H9 (cell line): ENCODE data around the gene MLH1. TPM values are rescaled to one million over a fixed set of nuclear protein-coding genes. Genes with fewer than 3 reads are reported as not detected.

Source experiments
- DNase-seq: peaks from one replicate; pipeline ENCODE4 v3.0.0-alpha.2; 2017
- H2AFZ ChIP-seq: one replicate; pipeline ENCODE4 v1.6.1; 2013; ENCODE audit warnings: mild to moderate bottlenecking, low read length, control low read depth, moderate library complexity
- H2AK5ac ChIP-seq: 2 replicates; pipeline ENCODE4 v1.6.1; 2013; ENCODE audit warnings: low read length, control low read depth, mixed read lengths; ENCODE audit not compliant: insufficient read length
- H2BK120ac ChIP-seq: one replicate; pipeline ENCODE4 v1.6.1; 2013; ENCODE audit warnings: low read depth, mild to moderate bottlenecking, low read length, control low read depth, inconsistent platforms; ENCODE audit not compliant: poor library complexity, severe bottlenecking
- H2BK12ac ChIP-seq: 2 replicates; pipeline ENCODE4 v1.6.1; 2013; ENCODE audit warnings: low read length, control low read depth, mixed read lengths, low read depth; ENCODE audit not compliant: insufficient read length
- H2BK15ac ChIP-seq: 2 replicates; pipeline ENCODE4 v1.6.1; 2013; ENCODE audit warnings: low read depth, low read length, control low read depth
- H2BK20ac ChIP-seq: one replicate; pipeline ENCODE4 v1.6.1; 2013; ENCODE audit warnings: low read depth, mild to moderate bottlenecking, low read length, control low read depth, inconsistent platforms; ENCODE audit not compliant: poor library complexity, severe bottlenecking
- H2BK5ac ChIP-seq: 2 replicates; pipeline ENCODE4 v1.6.1; 2013; ENCODE audit warnings: low read length, control low read depth, mixed read lengths; ENCODE audit not compliant: insufficient read length
- H3K14ac ChIP-seq: 2 replicates; pipeline ENCODE4 v1.6.1; 2013; ENCODE audit warnings: low read length, control low read depth; ENCODE audit not compliant: insufficient read depth
- H3K18ac ChIP-seq: 2 replicates; pipeline ENCODE4 v1.6.1; 2013; ENCODE audit warnings: low read depth, mild to moderate bottlenecking, mixed read lengths, low read length, control low read depth; ENCODE audit not compliant: insufficient read length
- H3K23ac ChIP-seq: 2 replicates; pipeline ENCODE4 v1.6.1; 2013; ENCODE audit warnings: low read length, control low read depth, mixed read lengths, low read depth; ENCODE audit not compliant: insufficient read length
- H3K23me2 ChIP-seq: 2 replicates; pipeline ENCODE4 v1.6.1; 2013; ENCODE audit warnings: low read depth, mild to moderate bottlenecking, mixed read lengths, low read length, control low read depth; ENCODE audit not compliant: insufficient read length, poor library complexity, severe bottlenecking
- H3K27ac ChIP-seq: 2 replicates; pipeline ENCODE4 v1.5.1; 2013; ENCODE audit warnings: low read length, control low read depth, mixed read lengths, low read depth; ENCODE audit not compliant: insufficient read length
- H3K27me3 ChIP-seq: 2 replicates; pipeline ENCODE4 v1.6.1; 2013; ENCODE audit warnings: low read length, control low read depth, inconsistent platforms; ENCODE audit not compliant: insufficient read depth
- H3K4ac ChIP-seq: 2 replicates; pipeline ENCODE4 v1.6.1; 2013; ENCODE audit warnings: low read depth, mild to moderate bottlenecking, control low read depth, inconsistent platforms, low read length, moderate library complexity
- H3K4me1 ChIP-seq: 2 replicates; pipeline ENCODE4 v1.6.1; 2013; ENCODE audit warnings: low read length, control low read depth, inconsistent platforms; ENCODE audit not compliant: insufficient read depth
- H3K4me2 ChIP-seq: 2 replicates; pipeline ENCODE4 v1.6.1; 2013; ENCODE audit warnings: low read length, control low read depth, mixed read lengths; ENCODE audit not compliant: insufficient read length, insufficient read depth
- H3K56ac ChIP-seq: 2 replicates; pipeline ENCODE4 v1.6.1; 2013; ENCODE audit warnings: low read depth, mild to moderate bottlenecking, mixed read lengths, low read length, control low read depth; ENCODE audit not compliant: insufficient read length
- H3K79me1 ChIP-seq: 2 replicates; pipeline ENCODE4 v1.6.1; 2013; ENCODE audit warnings: low read depth, mild to moderate bottlenecking, moderate library complexity, low read length, control low read depth, inconsistent platforms; ENCODE audit not compliant: insufficient read depth, poor library complexity, severe bottlenecking
- H3K79me2 ChIP-seq: 2 replicates; pipeline ENCODE4 v1.6.1; 2013; ENCODE audit warnings: low read length, control low read depth, inconsistent platforms; ENCODE audit not compliant: insufficient read depth
- H3K9ac ChIP-seq: 2 replicates; pipeline ENCODE4 v1.6.1; 2013; ENCODE audit warnings: low read length, control low read depth, mixed read lengths; ENCODE audit not compliant: insufficient read length; ENCODE audit errors: extremely low read depth
- H3K9me3 ChIP-seq: one replicate; pipeline ENCODE4 v1.6.1; 2013; ENCODE audit warnings: low read depth, low read length, inconsistent platforms; ENCODE audit not compliant: control insufficient read depth
- H3T11ph ChIP-seq: one replicate; pipeline ENCODE4 v1.6.1; 2013; ENCODE audit warnings: mild to moderate bottlenecking, low read length, control low read depth, inconsistent platforms
- H4K20me1 ChIP-seq: one replicate; pipeline ENCODE4 v1.6.1; 2013; ENCODE audit not compliant: control insufficient read depth, insufficient read length, insufficient read depth
- H4K5ac ChIP-seq: 2 replicates; pipeline ENCODE4 v1.6.1; 2013; ENCODE audit warnings: low read depth, mild to moderate bottlenecking, mixed read lengths, low read length, control low read depth; ENCODE audit not compliant: insufficient read length
- H4K8ac ChIP-seq: replicated peaks from 2 replicates; pipeline ENCODE4 v1.6.1; 2013; ENCODE audit warnings: low read length, control low read depth, mixed read lengths, low read depth; ENCODE audit not compliant: insufficient read length
- H4K91ac ChIP-seq: 2 replicates; pipeline ENCODE4 v1.6.1; 2013; ENCODE audit warnings: low read depth, mild to moderate bottlenecking, moderate library complexity, mixed read lengths, low read length, control low read depth; ENCODE audit not compliant: insufficient read length
- H3K27ac Mint-ChIP-seq, 3 experiments: 2 replicates in 2 of 3; 3 replicates in 1 of 3; pipeline ENCODE4 v1.8.0; 2020 to 2021; ENCODE audit warnings: mixed read lengths in 3 of 3, mild to moderate bottlenecking in 1 of 3, moderate library complexity in 1 of 3
- H3K27me3 Mint-ChIP-seq: 2 replicates; pipeline ENCODE4 v1.8.0; 2021; ENCODE audit warnings: low read depth, mild to moderate bottlenecking, moderate library complexity, mixed read lengths
- H3K36me3 Mint-ChIP-seq, 3 experiments: 2 replicates in 2 of 3; 3 replicates in 1 of 3; pipeline ENCODE4 v1.8.0; 2020 to 2021; ENCODE audit warnings: low read depth in 3 of 3, mixed read lengths in 3 of 3; ENCODE audit not compliant: insufficient read depth in 1 of 3
- H3K4me1 Mint-ChIP-seq, 2 experiments: 2 replicates each; pipeline ENCODE4 v1.8.0; 2020; ENCODE audit warnings: mixed read lengths in 2 of 2
- H3K4me3 Mint-ChIP-seq, 2 experiments: 2 replicates in 1 of 2; 3 replicates in 1 of 2; pipeline ENCODE4 v1.8.0; 2020 to 2021; ENCODE audit warnings: mild to moderate bottlenecking in 2 of 2, mixed read lengths in 2 of 2, moderate library complexity in 1 of 2
- H3K9me3 Mint-ChIP-seq, 2 experiments: 2 replicates in 1 of 2; 3 replicates in 1 of 2; pipeline ENCODE4 v1.8.0; 2020; ENCODE audit warnings: mild to moderate bottlenecking in 2 of 2, mixed read lengths in 2 of 2, moderate library complexity in 1 of 2
- CTCF ChIP-seq: fragments of 200-600 bp; sonication (generic); conservative IDR thresholded peaks from 3 replicates; pipeline ENCODE4 v1.8.0; 2021; ENCODE audit warnings: antibody characterized with exemption, mild to moderate bottlenecking
- WGBS: extraction: QIAGEN DNeasy Blood & Tissue Kit; methylation state at CpG from one replicate; pipeline ENCODE4 v1.1.7; 2013; ENCODE audit warnings: missing lambda C conversion rate, low lambda C conversion rate, mixed read lengths; ENCODE audit not compliant: insufficient read length; ENCODE audit errors: extremely low coverage; 5-methylcytosine and 5-hydroxymethylcytosine counted together
- total RNA-seq: library from RNA; stranded (reverse); gene quantifications from 2 replicates; pipeline ENCODE4 v1.2.1, GENCODE V29; 2021

MLH1 gene
- total RNA-seq, 1 experiment from 2014 or later, result 45.1 TPM

- Histone ChIP-seq H4K5ac (no peak overlapping the region), H2BK15ac (no peak overlapping the region), H2BK20ac (no peak overlapping the region), H3K18ac (no peak overlapping the region), H2BK120ac (no peak overlapping the region), H2BK12ac (no peak overlapping the region), H3T11ph (no peak overlapping the region), H3K23ac (no peak overlapping the region), H3K27ac (no peak overlapping the region), H4K20me1 (no peaks in the 10 kb centered on the region), H3K4me1 (no peaks in the 10 kb centered on the region), H3K79me1 (no peaks in the 10 kb centered on the region), H3K4ac (no peak overlapping the region), H4K91ac (no peak overlapping the region), H3K4me2 (no peak overlapping the region), H3K27me3 (no peaks in the 10 kb centered on the region), H2AFZ (no peak overlapping the region), H2AK5ac (no peak overlapping the region), H4K8ac (no peak overlapping the region), H2BK5ac (no peak overlapping the region), H3K56ac (no peak overlapping the region), H3K79me2 (no peaks in the 10 kb centered on the region), H3K9ac (no peak overlapping the region), H3K23me2 (no peaks in the 10 kb centered on the region), H3K14ac (no peak overlapping the region), H3K9me3 (no peaks in the 10 kb centered on the region)
- Mint-ChIP-seq H3K4me1 (no peaks in the 10 kb centered on the region), H3K9me3 (no peaks in the 10 kb centered on the region), H3K27me3 (no peaks in the 10 kb centered on the region), H3K4me3 (no peak overlapping the region), H3K27ac (no peak overlapping the region; a peak in 1 of 7 replicates), H3K36me3 (peaks cover 8 to 75% (median 41%) of the 10 kb centered on the region in 3 experiments; a peak in 6 of 7 replicates)
- TF ChIP-seq CTCF, result no peak
- no CpG with 5 or more reads among the region's 2 CpGs for WGBS
- no peak for DNase-seq
These were observed 60.4 kb downstream of the MLH1 start for GRCh38 chr3:37053753-37054152.
